H1 (cell line): ENCODE results near the gene ARHGAP24. TPM values are rescaled to one million over a fixed set of nuclear protein-coding genes. Genes with fewer than 3 reads are reported as not detected.

Experiments
- CEBPB ChIP-seq: IDR thresholded peaks from 2 replicates; pipeline ENCODE4 v1.6.1; 2012; ENCODE audit warnings: low read depth, low read length
- CTBP2 ChIP-seq: IDR thresholded peaks from 2 replicates; pipeline ENCODE4 v1.7.0; 2011; ENCODE audit warnings: borderline replicate concordance, mild to moderate bottlenecking, moderate library complexity, mixed read lengths, low read length; ENCODE audit not compliant: insufficient read depth, insufficient read length
- GTF2F1 ChIP-seq: IDR thresholded peaks from 2 replicates; pipeline ENCODE4 v1.6.1; 2012; ENCODE audit warnings: low read depth, low read length, improper control_type of control experiment, borderline replicate concordance
- NANOG ChIP-seq: IDR thresholded peaks from 2 replicates; pipeline ENCODE4 v1.6.1; 2011; ENCODE audit warnings: low read length, low read depth, mild to moderate bottlenecking, inconsistent platforms; ENCODE audit not compliant: insufficient read depth, poor library complexity, severe bottlenecking
- NRF1 ChIP-seq: IDR thresholded peaks from 2 replicates; pipeline ENCODE4 v1.6.1; 2011; ENCODE audit warnings: mild to moderate bottlenecking, low read depth, low read length, improper control_type of control experiment
- POU5F1 ChIP-seq: IDR thresholded peaks from 2 replicates; pipeline ENCODE4 v1.6.1; 2011; ENCODE audit warnings: low read depth, mild to moderate bottlenecking, low read length, moderate library complexity
- RFX5 ChIP-seq: IDR thresholded peaks from 2 replicates; pipeline ENCODE4 v1.6.1; 2011; ENCODE audit warnings: low read depth, low read length, improper control_type of control experiment, borderline replicate concordance
- SIRT6 ChIP-seq: IDR thresholded peaks from one replicate; pipeline ENCODE4 v1.7.1; 2012; ENCODE audit warnings: low read length, inconsistent platforms
- SP1 ChIP-seq: IDR thresholded peaks from 2 replicates; pipeline ENCODE4 v1.6.1; 2011; ENCODE audit warnings: low read depth, low read length
- TAF7 ChIP-seq: optimal IDR thresholded peaks from 2 replicates; pipeline ENCODE3; 2011; ENCODE audit warnings: low read depth, mild to moderate bottlenecking, inconsistent platforms, low read length, moderate library complexity, borderline replicate concordance
- TBP ChIP-seq: IDR thresholded peaks from 2 replicates; pipeline ENCODE4 v1.6.1; 2011; ENCODE audit warnings: low read depth, low read length, improper control_type of control experiment
- polyA plus RNA-seq, 7 experiments: library from polyadenylated mRNA; depleted of rRNA in 3 of 7; stranded (reverse) in 5 of 7; unstranded in 2 of 7; fragments of >200 nt in 5 of 7; fragments of 200-250 nt in 2 of 7; gene quantifications; 1 replicate in 5 of 7; 2 replicates in 1 of 7; 4 replicates in 1 of 7; pipeline versions ENCODE4 v1.2.1 to v1.2.3, GENCODE V29; 2011 to 2013; ENCODE audit warnings: missing spikeins in 2 of 7, mixed read lengths in 2 of 7
- total RNA-seq: library from RNA; stranded (reverse); fragmentation: NEBNext Ultra II Directional; extraction: Animal tissue kit (Norgen Biotek cat#: 25700); gene quantifications from 2 replicates; pipeline ENCODE4 v1.2.1, GENCODE V29; 2021
- TF ChIP-seq, protein P1 (sequence below): fragments of 300-600 bp; sonication (generic); IDR thresholded peaks from 2 replicates; pipeline ENCODE4 v1.7.1; 2012; ENCODE audit warnings: low read length, moderate library complexity, mild to moderate bottlenecking, inconsistent platforms; ENCODE audit not compliant: insufficient replicate concordance

Gene ARHGAP24
- total and polyA plus RNA-seq, 2 of the 8 experiments (the other 6 are each of a cell fraction or from before 2014, with no cell fraction given), result 0.08 to 0.50 TPM

DNA sequence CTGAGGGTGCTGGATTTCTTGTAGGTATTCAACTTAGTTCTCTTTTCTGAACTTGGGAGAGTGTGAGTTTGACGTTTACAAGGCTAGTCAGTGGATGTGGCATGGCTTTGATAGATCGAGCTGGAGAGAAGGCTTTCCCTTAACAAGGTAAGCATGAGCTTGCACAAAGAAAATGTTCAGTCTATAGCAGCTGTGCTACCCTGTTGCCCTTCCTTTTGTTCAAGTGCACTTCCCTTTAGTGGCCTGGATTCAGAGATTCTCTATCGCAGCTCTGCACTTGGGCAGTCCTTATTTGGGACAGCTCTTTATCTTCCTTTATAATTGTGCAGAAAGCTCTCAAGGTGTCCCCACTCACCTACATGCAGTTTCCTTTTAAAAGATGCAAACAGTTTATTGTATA lies 198.0 kb downstream of the ARHGAP24 start (continued):
- TF ChIP-seq, protein P1, sequence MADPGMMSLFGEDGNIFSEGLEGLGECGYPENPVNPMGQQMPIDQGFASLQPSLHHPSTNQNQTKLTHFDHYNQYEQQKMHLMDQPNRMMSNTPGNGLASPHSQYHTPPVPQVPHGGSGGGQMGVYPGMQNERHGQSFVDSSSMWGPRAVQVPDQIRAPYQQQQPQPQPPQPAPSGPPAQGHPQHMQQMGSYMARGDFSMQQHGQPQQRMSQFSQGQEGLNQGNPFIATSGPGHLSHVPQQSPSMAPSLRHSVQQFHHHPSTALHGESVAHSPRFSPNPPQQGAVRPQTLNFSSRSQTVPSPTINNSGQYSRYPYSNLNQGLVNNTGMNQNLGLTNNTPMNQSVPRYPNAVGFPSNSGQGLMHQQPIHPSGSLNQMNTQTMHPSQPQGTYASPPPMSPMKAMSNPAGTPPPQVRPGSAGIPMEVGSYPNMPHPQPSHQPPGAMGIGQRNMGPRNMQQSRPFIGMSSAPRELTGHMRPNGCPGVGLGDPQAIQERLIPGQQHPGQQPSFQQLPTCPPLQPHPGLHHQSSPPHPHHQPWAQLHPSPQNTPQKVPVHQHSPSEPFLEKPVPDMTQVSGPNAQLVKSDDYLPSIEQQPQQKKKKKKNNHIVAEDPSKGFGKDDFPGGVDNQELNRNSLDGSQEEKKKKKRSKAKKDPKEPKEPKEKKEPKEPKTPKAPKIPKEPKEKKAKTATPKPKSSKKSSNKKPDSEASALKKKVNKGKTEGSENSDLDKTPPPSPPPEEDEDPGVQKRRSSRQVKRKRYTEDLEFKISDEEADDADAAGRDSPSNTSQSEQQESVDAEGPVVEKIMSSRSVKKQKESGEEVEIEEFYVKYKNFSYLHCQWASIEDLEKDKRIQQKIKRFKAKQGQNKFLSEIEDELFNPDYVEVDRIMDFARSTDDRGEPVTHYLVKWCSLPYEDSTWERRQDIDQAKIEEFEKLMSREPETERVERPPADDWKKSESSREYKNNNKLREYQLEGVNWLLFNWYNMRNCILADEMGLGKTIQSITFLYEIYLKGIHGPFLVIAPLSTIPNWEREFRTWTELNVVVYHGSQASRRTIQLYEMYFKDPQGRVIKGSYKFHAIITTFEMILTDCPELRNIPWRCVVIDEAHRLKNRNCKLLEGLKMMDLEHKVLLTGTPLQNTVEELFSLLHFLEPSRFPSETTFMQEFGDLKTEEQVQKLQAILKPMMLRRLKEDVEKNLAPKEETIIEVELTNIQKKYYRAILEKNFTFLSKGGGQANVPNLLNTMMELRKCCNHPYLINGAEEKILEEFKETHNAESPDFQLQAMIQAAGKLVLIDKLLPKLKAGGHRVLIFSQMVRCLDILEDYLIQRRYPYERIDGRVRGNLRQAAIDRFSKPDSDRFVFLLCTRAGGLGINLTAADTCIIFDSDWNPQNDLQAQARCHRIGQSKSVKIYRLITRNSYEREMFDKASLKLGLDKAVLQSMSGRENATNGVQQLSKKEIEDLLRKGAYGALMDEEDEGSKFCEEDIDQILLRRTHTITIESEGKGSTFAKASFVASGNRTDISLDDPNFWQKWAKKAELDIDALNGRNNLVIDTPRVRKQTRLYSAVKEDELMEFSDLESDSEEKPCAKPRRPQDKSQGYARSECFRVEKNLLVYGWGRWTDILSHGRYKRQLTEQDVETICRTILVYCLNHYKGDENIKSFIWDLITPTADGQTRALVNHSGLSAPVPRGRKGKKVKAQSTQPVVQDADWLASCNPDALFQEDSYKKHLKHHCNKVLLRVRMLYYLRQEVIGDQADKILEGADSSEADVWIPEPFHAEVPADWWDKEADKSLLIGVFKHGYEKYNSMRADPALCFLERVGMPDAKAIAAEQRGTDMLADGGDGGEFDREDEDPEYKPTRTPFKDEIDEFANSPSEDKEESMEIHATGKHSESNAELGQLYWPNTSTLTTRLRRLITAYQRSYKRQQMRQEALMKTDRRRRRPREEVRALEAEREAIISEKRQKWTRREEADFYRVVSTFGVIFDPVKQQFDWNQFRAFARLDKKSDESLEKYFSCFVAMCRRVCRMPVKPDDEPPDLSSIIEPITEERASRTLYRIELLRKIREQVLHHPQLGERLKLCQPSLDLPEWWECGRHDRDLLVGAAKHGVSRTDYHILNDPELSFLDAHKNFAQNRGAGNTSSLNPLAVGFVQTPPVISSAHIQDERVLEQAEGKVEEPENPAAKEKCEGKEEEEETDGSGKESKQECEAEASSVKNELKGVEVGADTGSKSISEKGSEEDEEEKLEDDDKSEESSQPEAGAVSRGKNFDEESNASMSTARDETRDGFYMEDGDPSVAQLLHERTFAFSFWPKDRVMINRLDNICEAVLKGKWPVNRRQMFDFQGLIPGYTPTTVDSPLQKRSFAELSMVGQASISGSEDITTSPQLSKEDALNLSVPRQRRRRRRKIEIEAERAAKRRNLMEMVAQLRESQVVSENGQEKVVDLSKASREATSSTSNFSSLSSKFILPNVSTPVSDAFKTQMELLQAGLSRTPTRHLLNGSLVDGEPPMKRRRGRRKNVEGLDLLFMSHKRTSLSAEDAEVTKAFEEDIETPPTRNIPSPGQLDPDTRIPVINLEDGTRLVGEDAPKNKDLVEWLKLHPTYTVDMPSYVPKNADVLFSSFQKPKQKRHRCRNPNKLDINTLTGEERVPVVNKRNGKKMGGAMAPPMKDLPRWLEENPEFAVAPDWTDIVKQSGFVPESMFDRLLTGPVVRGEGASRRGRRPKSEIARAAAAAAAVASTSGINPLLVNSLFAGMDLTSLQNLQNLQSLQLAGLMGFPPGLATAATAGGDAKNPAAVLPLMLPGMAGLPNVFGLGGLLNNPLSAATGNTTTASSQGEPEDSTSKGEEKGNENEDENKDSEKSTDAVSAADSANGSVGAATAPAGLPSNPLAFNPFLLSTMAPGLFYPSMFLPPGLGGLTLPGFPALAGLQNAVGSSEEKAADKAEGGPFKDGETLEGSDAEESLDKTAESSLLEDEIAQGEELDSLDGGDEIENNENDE, result no peak
- no peak for TF ChIP-seq CTBP2
- no peak for TF ChIP-seq RFX5
- TF ChIP-seq NANOG, result no peak
- no peak for TF ChIP-seq SIRT6
- no peak for TF ChIP-seq SP1
- TF ChIP-seq TAF7, result no peak
- no peak for TF ChIP-seq CEBPB
- no peak for TF ChIP-seq NRF1
- TF ChIP-seq POU5F1, result no peak
- no peak for TF ChIP-seq GTF2F1
- no peak for TF ChIP-seq TBP
- TF ChIP-seq, all 59 proteins: peak for 0
